ENCODE data around the gene TEKT5. TPM values are rescaled to one million over a fixed set of nuclear protein-coding genes. Genes with fewer than 3 reads are reported as not detected.

The TEKT5 gene
- total and polyA plus RNA-seq, 9 of the 15 experiments (the other 6 are each of a cell fraction or from before 2014, with no cell fraction given) = 0.10 to 0.19 TPM; not detected in 7

- TF ChIP-seq REST (IDR thresholded peaks at IDR 0.05; ENCODE audit: borderline replicate concordance) (no peak), REST (CRISPR knock-in tag; IDR thresholded peaks at IDR 0.05; ENCODE audit: low read depth) (no peak), ZNF224 (CRISPR knock-in tag; IDR thresholded peaks at IDR 0.05) (no peak), ZNF217 (CRISPR knock-in tag; IDR thresholded peaks at IDR 0.05) (no peak), SREBF1 (IDR thresholded peaks at IDR 0.05; ENCODE audit: borderline replicate concordance, low read depth, low read length) (no peak), PKNOX1 (IDR thresholded peaks at IDR 0.05) (peak; percentile 96), ZSCAN32 (CRISPR knock-in tag; IDR thresholded peaks at IDR 0.05) (no peak), MYNN (IDR thresholded peaks at IDR 0.05) (no peak), MYNN (CRISPR knock-in tag; IDR thresholded peaks at IDR 0.05) (no peak)
Observed at GRCh38 chr16:10738231-10739077, 43.7 kb upstream of the TEKT5 start (continued).
